HEK293T (cell line): Measurements from ENCODE around the gene PHLPP1.

Source experiments
- CTCF ChIA-PET: fragments of 350-600 bp; formaldehyde crosslinking; extraction: SDS; loops from one replicate; lab custom pipeline; 2021; ENCODE audit warnings: antibody characterized with exemption, inconsistent platforms; lab: Yijun Ruan, JAX
- POLR2A ChIA-PET: fragments of 350-600 bp; formaldehyde crosslinking; extraction: SDS; loops from one replicate; lab custom pipeline; 2020; ENCODE audit warnings: antibody characterized with exemption, inconsistent platforms; lab: Yijun Ruan, JAX
- DNase-seq: peaks from one replicate; pipeline ENCODE4 v3.0.0; 2012; ENCODE audit warnings: mixed read lengths; ENCODE audit errors: extremely low spot score
- ARNT ChIP-seq: fragments of 450-650 bp; IDR thresholded peaks from 2 replicates; pipeline ENCODE4 v1.6.1; 2017; ENCODE audit warnings: mild to moderate bottlenecking
- BHLHE40 ChIP-seq: fragments of 450-650 bp; IDR thresholded peaks from 2 replicates; pipeline ENCODE4 v1.6.1; 2016; ENCODE audit warnings: mild to moderate bottlenecking, moderate library complexity, borderline replicate concordance
- CTBP1 ChIP-seq: fragments of 450-650 bp; IDR thresholded peaks from 2 replicates; pipeline ENCODE4 v1.6.1; 2016; ENCODE audit warnings: borderline replicate concordance
- ELF4 ChIP-seq: fragments of 450-650 bp; IDR thresholded peaks from 2 replicates; pipeline ENCODE4 v1.6.1; 2017; ENCODE audit warnings: antibody characterized with exemption
- FOXA1 ChIP-seq: fragments of 450-650 bp; IDR thresholded peaks from 2 replicates; pipeline ENCODE4 v1.6.1; 2016; ENCODE audit warnings: mild to moderate bottlenecking
- FOXK2 ChIP-seq: fragments of 450-650 bp; IDR thresholded peaks from 2 replicates; pipeline ENCODE4 v1.6.1; 2016; ENCODE audit warnings: mild to moderate bottlenecking
- FOXM1 ChIP-seq: fragments of 450-650 bp; IDR thresholded peaks from 2 replicates; pipeline ENCODE4 v1.6.1; 2017; ENCODE audit warnings: mild to moderate bottlenecking, borderline replicate concordance
- HDGF ChIP-seq: fragments of 450-650 bp; IDR thresholded peaks from 2 replicates; pipeline ENCODE4 v1.6.1; 2017; ENCODE audit warnings: antibody characterized with exemption, borderline replicate concordance
- L3MBTL2 ChIP-seq: fragments of 450-650 bp; conservative IDR thresholded peaks from 2 replicates; pipeline ENCODE4 v1.6.1; 2016; ENCODE audit warnings: mild to moderate bottlenecking
- LEF1 ChIP-seq: fragments of 450-650 bp; IDR thresholded peaks from 2 replicates; pipeline ENCODE4 v1.6.1; 2017; ENCODE audit warnings: mild to moderate bottlenecking, borderline replicate concordance
- NFRKB ChIP-seq: fragments of 450-650 bp; IDR thresholded peaks from 2 replicates; pipeline ENCODE4 v1.6.1; 2016; ENCODE audit warnings: mild to moderate bottlenecking, moderate library complexity
- PKNOX1 ChIP-seq: fragments of 450-650 bp; IDR thresholded peaks from 2 replicates; pipeline ENCODE4 v1.6.1; 2016
- SP1 ChIP-seq: fragments of 450-650 bp; IDR thresholded peaks from 2 replicates; pipeline ENCODE4 v1.6.1; 2017
- SUZ12 ChIP-seq: fragments of 450-650 bp; IDR thresholded peaks from 2 replicates; pipeline ENCODE4 v1.6.1; 2016; ENCODE audit warnings: mild to moderate bottlenecking
- TARDBP ChIP-seq: fragments of 450-650 bp; IDR thresholded peaks from 2 replicates; pipeline ENCODE4 v1.6.1; 2016
- ZNF384 ChIP-seq: fragments of 450-650 bp; IDR thresholded peaks from 2 replicates; pipeline ENCODE4 v1.6.1; 2016

Gene PHLPP1

GRCh38 chr18:62812876-62813275 lies 97.5 kb downstream of the PHLPP1 start:
- ChIA-PET CTCF (no interaction called here), POLR2A (no interaction called here)
- no peak for DNase-seq
- no peak for TF ChIP-seq ARNT
- TF ChIP-seq FOXA1 = no peak
- no peak for TF ChIP-seq SP1
- no peak for TF ChIP-seq BHLHE40
- TF ChIP-seq FOXK2 = no peak
- no peak for TF ChIP-seq L3MBTL2
- TF ChIP-seq ZNF384 = no peak

GRCh38 chr18:62814132-62814759 lies 98.9 kb downstream of the PHLPP1 start:
- CTCF ChIA-PET = interaction anchor here (0.6 kb wide), 1 partner anchor 358 kb away, joined by 3 read pairs; no protein-coding TSS in a partner anchor
- no peak for DNase-seq
- no peak for TF ChIP-seq NFRKB
- TF ChIP-seq TARDBP = no peak
- no peak for TF ChIP-seq ELF4
- no peak for TF ChIP-seq ZNF384
- peak; percentile 56 for TF ChIP-seq PKNOX1
- POLR2A ChIA-PET = no interaction called here

- DNase-seq = no peak
- TF ChIP-seq ZNF384 (no peak), ELF4 (no peak), PKNOX1 (no peak), LEF1 (no peak), ARNT (no peak), HDGF (no peak), FOXK2 (no peak), FOXM1 (no peak), CTBP1 (no peak), NFRKB (no peak), TARDBP (no peak), SUZ12 (no peak)
- POLR2A ChIA-PET = no interaction called here
- CTCF ChIA-PET = no interaction called here
These were observed 110.0 kb downstream of the PHLPP1 start for GRCh38 chr18:62825382-62825781.

GRCh38 chr18:62827397-62827796 lies 112.1 kb downstream of the PHLPP1 start:
- CTCF ChIA-PET = no interaction called here
- no peak for DNase-seq
- POLR2A ChIA-PET = no interaction called here
- TF ChIP-seq FOXA1 (no peak), PKNOX1 (no peak), NFRKB (no peak), TARDBP (no peak), L3MBTL2 (no peak), CTBP1 (no peak), HDGF (no peak), ELF4 (no peak), SP1 (no peak), FOXM1 (no peak), FOXK2 (no peak), ZNF384 (no peak), SUZ12 (no peak)

- TF ChIP-seq HDGF (no peak), SUZ12 (no peak), FOXM1 (no peak), CTBP1 (no peak), ELF4 (no peak), ZNF384 (no peak), L3MBTL2 (no peak), LEF1 (no peak)
- ChIA-PET CTCF (no interaction called here), POLR2A (no interaction called here)
- DNase-seq = no peak
These were observed 112.8 kb downstream of the PHLPP1 start for GRCh38 chr18:62828091-62828640.

GRCh38 chr18:62828852-62829251 lies 113.5 kb downstream of the PHLPP1 start:
- no peak for DNase-seq
- ChIA-PET POLR2A (no interaction called here), CTCF (no interaction called here)
- TF ChIP-seq TARDBP (no peak), NFRKB (no peak), CTBP1 (no peak), FOXM1 (no peak), ARNT (no peak), BHLHE40 (no peak), FOXK2 (no peak), ELF4 (no peak), HDGF (no peak), L3MBTL2 (no peak), LEF1 (no peak), SUZ12 (no peak), ZNF384 (no peak), SP1 (no peak), PKNOX1 (no peak), FOXA1 (no peak)
